ENCODE results near the gene ARSB. TPM values are rescaled to one million over a fixed set of nuclear protein-coding genes. Genes with fewer than 3 reads are reported as not detected.
"Not testable (repeated sequence)": the region's sequence is repeated elsewhere in the genome, so short reads cannot be mapped to it uniquely, and the experiment has no call there.

ARSB gene
- total and polyA plus RNA-seq, 2 donors from 2014 or later: 8.3 to 16.4 TPM

DNA sequence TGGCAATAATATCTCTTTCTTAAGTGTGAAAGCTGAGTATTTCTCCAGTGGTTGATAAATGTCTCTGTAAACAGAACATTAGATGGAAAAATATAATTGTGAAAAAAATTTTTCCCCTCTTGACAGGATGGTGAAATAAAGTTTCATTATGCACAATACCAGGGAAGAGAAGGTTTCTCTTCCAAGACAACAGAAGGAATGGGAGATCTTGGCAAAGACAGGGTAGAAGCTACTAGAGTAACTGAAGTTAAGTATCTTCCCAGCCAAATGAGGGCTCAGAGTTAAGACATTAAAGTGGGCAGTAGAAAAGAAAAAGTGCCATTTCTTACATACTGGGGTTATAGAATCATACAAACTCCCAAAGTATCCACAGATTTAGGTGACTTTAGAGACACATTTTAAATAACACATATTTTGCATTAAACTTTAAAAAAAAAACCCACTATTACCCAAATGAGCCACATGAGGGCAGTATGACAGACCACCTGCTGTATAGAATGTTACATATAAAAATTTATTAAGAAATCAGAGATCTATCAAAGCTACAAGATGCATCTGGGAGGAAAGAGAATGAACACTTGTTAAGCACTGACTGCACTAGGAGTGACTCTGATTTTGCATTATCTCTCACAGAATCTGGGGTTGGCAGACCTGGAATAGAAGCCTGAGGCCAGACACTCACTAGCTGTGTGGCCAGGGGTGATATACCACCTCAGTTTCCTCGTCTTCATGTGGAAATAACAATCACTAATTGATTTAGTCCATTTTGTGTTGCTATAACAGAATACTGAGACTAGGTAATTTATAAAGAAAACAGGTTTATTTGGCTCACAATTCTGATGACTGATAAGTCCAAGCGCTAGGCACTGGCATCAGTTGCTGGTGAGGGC, 98.5 kb downstream of the ARSB start:
- TF ChIP-seq, protein P1, sequence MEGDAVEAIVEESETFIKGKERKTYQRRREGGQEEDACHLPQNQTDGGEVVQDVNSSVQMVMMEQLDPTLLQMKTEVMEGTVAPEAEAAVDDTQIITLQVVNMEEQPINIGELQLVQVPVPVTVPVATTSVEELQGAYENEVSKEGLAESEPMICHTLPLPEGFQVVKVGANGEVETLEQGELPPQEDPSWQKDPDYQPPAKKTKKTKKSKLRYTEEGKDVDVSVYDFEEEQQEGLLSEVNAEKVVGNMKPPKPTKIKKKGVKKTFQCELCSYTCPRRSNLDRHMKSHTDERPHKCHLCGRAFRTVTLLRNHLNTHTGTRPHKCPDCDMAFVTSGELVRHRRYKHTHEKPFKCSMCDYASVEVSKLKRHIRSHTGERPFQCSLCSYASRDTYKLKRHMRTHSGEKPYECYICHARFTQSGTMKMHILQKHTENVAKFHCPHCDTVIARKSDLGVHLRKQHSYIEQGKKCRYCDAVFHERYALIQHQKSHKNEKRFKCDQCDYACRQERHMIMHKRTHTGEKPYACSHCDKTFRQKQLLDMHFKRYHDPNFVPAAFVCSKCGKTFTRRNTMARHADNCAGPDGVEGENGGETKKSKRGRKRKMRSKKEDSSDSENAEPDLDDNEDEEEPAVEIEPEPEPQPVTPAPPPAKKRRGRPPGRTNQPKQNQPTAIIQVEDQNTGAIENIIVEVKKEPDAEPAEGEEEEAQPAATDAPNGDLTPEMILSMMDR (IDR thresholded peaks at IDR 0.05; ENCODE audit: borderline replicate concordance, extremely low read depth, insufficient read depth): no peak
- DNase-seq: no peak
- intact Hi-C loops (cut with DNase I): no loop called here
- no peaks in the 10 kb centered on the region for H3K9me3 ChIP-seq (ENCODE audit: control insufficient read depth in 2 of 3, insufficient read depth in 1 of 3, low read length in 3 of 3)
- H3K27ac ChIP-seq (ENCODE audit: low read depth in 2 of 2, low read length in 2 of 2): no peak overlapping the region
- H3K36me3 ChIP-seq (ENCODE audit: control insufficient read depth in 2 of 3, insufficient read depth in 3 of 3, low read length in 3 of 3): no peaks in the 10 kb centered on the region
- peaks cover 0 to 9% (median 0%) of the 10 kb centered on the region in 3 donors for H3K4me1 ChIP-seq (ENCODE audit: control insufficient read depth in 2 of 3, insufficient read depth in 2 of 3, low read depth in 1 of 3, low read length in 3 of 3)
- no peak for FAIRE-seq
- H3K27me3 ChIP-seq (ENCODE audit: control insufficient read depth, insufficient read depth, low read length): no peaks in the 10 kb centered on the region
- no peak overlapping the region for H3K9ac ChIP-seq (ENCODE audit: low read length in 3 of 3)
- H3K4me3 ChIP-seq (ENCODE audit: low read length in 3 of 3): no peak overlapping the region

DNA sequence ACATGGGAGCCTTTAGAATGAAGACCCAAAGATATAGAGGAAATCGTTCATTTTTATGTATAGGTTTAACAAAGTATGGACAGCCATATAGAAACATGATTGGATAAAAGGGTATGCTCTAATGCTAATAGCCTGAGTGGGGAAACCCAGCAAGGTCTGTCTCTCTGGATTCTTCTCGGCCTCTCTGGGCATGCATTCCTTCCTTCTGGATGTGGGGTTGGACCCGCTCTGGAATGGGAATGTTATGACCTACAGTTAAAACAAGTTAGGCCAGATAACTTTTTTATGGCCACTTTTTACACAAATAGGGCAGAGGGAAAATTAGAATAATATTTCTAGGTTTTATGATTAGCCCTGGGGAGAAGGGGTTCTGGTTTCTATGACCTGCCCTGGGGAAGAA, 103.2 kb downstream of the ARSB start:
- Histone ChIP-seq H3K27me3 (ENCODE audit: control insufficient read depth, insufficient read depth, low read length) (no peaks in the 10 kb centered on the region), H3K4me3 (ENCODE audit: low read length in 3 of 3) (no peak overlapping the region), H3K9me3 (ENCODE audit: control insufficient read depth in 2 of 3, insufficient read depth in 1 of 3, low read length in 3 of 3) (no peaks in the 10 kb centered on the region), H3K4me1 (ENCODE audit: control insufficient read depth in 2 of 3, insufficient read depth in 2 of 3, low read depth in 1 of 3, low read length in 3 of 3) (no peaks in the 10 kb centered on the region), H3K9ac (ENCODE audit: low read length in 3 of 3) (no peak overlapping the region), H3K36me3 (ENCODE audit: control insufficient read depth in 2 of 3, insufficient read depth in 3 of 3, low read length in 3 of 3) (no peaks in the 10 kb centered on the region), H3K27ac (ENCODE audit: low read depth in 2 of 2, low read length in 2 of 2) (no peak overlapping the region)
- FAIRE-seq: no peak
- intact Hi-C loops (cut with DNase I): no loop called here
- TF ChIP-seq, protein P1 (IDR thresholded peaks at IDR 0.05; ENCODE audit: borderline replicate concordance, extremely low read depth, insufficient read depth): no peak
- DNase-seq: no peak

- no peak overlapping the region for H3K9ac ChIP-seq (ENCODE audit: low read length in 3 of 3)
- H3K4me1 ChIP-seq (ENCODE audit: control insufficient read depth in 2 of 3, insufficient read depth in 2 of 3, low read depth in 1 of 3, low read length in 3 of 3): no peaks in the 10 kb centered on the region
- H3K36me3 ChIP-seq (ENCODE audit: control insufficient read depth in 2 of 3, insufficient read depth in 3 of 3, low read length in 3 of 3): no peaks in the 10 kb centered on the region
- intact Hi-C loops (cut with DNase I): no loop called here
- no peak for DNase-seq
- no peaks in the 10 kb centered on the region for H3K27me3 ChIP-seq (ENCODE audit: control insufficient read depth, insufficient read depth, low read length)
- FAIRE-seq: no peak
- no peak overlapping the region for H3K4me3 ChIP-seq (ENCODE audit: low read length in 3 of 3)
- H3K27ac ChIP-seq (ENCODE audit: low read depth in 2 of 2, low read length in 2 of 2): no peak overlapping the region
- TF ChIP-seq, protein P1 (IDR thresholded peaks at IDR 0.05; ENCODE audit: borderline replicate concordance, extremely low read depth, insufficient read depth): no peak
- no peaks in the 10 kb centered on the region for H3K9me3 ChIP-seq (ENCODE audit: control insufficient read depth in 2 of 3, insufficient read depth in 1 of 3, low read length in 3 of 3)
Measured at GRCh38 chr5:78879516-78879915, 105.6 kb downstream of the ARSB start.

GRCh38 chr5:78866076-78866475, 119.0 kb downstream of the ARSB start:
- H3K27me3 ChIP-seq (ENCODE audit: control insufficient read depth, insufficient read depth, low read length); FAIRE-seq; DNase-seq; H3K36me3 ChIP-seq (ENCODE audit: control insufficient read depth in 2 of 3, insufficient read depth in 3 of 3, low read length in 3 of 3); H3K4me3 ChIP-seq (ENCODE audit: low read length in 3 of 3); H3K9ac ChIP-seq (ENCODE audit: low read length in 3 of 3); H3K4me1 ChIP-seq (ENCODE audit: control insufficient read depth in 2 of 3, insufficient read depth in 2 of 3, low read depth in 1 of 3, low read length in 3 of 3); H3K9me3 ChIP-seq (ENCODE audit: control insufficient read depth in 2 of 3, insufficient read depth in 1 of 3, low read length in 3 of 3); intact Hi-C loops (cut with DNase I); H3K27ac ChIP-seq (ENCODE audit: low read depth in 2 of 2, low read length in 2 of 2): not testable (repeated sequence)

All from kidney (tissue), 14 donors.